Inflammatory macrophage treated with lipopolysaccharide for 1 hour (primary cell): ENCODE data around the gene RMI1.
A peak's percentile ranks its signal among the peaks of the same experiment; 100 is the strongest.
"Not testable (repeated sequence)": the region's sequence is repeated elsewhere in the genome, so short reads cannot be mapped to it uniquely, and the experiment has no call there.

Experiments
- DNase-seq, 2 donors: peaks; one replicate each; pipeline ENCODE4 v3.0.0-alpha.2; 2020 to 2022

The RMI1 gene

GRCh38 chr9:83980395-83981125, at the start of gene RMI1:
Gene RMI1, plus strand, starts transcription at chr9:83980805. Its CDS starts 20,182 bp downstream, at chr9:84000987.
- peak; percentile 97 to 100 for DNase-seq

- DNase-seq = no peak
These were observed 49.7 kb upstream of the RMI1 start for GRCh38 chr9:83930881-83931280.

- DNase-seq = no peak
These were observed 48.6 kb upstream of the RMI1 start for GRCh38 chr9:83932011-83932410.

GRCh38 chr9:83932851-83933250, 47.8 kb upstream of the RMI1 start:
- DNase-seq = no peak

GRCh38 chr9:83933790-83934189, 46.8 kb upstream of the RMI1 start:
- DNase-seq = peak; percentile 37 to 49

- no peak for DNase-seq
These were observed 45.9 kb upstream of the RMI1 start for GRCh38 chr9:83934569-83935275.

- no peak for DNase-seq
These were observed 45.2 kb upstream of the RMI1 start for GRCh38 chr9:83935276-83935935.

- DNase-seq = no peak
These were observed 44.1 kb upstream of the RMI1 start for GRCh38 chr9:83936523-83936922.

- DNase-seq = peak; percentile 54 to 94
These were observed 42.6 kb upstream of the RMI1 start for GRCh38 chr9:83937861-83938455.

- DNase-seq = no peak
These were observed 39.9 kb upstream of the RMI1 start for GRCh38 chr9:83940590-83941303.

- not testable (repeated sequence) for DNase-seq
These were observed 32.5 kb upstream of the RMI1 start for GRCh38 chr9:83948096-83948495.

GRCh38 chr9:83956086-83956435, 24.5 kb upstream of the RMI1 start:
- DNase-seq = peak; percentile 60

- DNase-seq = peak; percentile 66 to 72
These were observed 24.0 kb upstream of the RMI1 start for GRCh38 chr9:83956436-83957247.

GRCh38 chr9:83957248-83957513, 23.4 kb upstream of the RMI1 start:
- DNase-seq = no peak

- no peak for DNase-seq
These were observed 21.5 kb upstream of the RMI1 start for GRCh38 chr9:83959061-83959460.

- no peak for DNase-seq
These were observed 19.6 kb upstream of the RMI1 start for GRCh38 chr9:83960991-83961390.

GRCh38 chr9:83962165-83962564, 18.4 kb upstream of the RMI1 start:
- DNase-seq = no peak

- DNase-seq = no peak
These were observed 15.6 kb upstream of the RMI1 start for GRCh38 chr9:83964973-83965349.

- peak; percentile 25 to 56 for DNase-seq
These were observed 15.0 kb upstream of the RMI1 start for GRCh38 chr9:83965350-83966208.

- no peak for DNase-seq
These were observed 14.4 kb upstream of the RMI1 start for GRCh38 chr9:83966209-83966582.

GRCh38 chr9:83967073-83967472, 13.5 kb upstream of the RMI1 start:
- no peak for DNase-seq
